Hepatocyte (in vitro differentiated cells): ENCODE results near the gene MBL2.

ENCODE experiments used
- CTCF ChIP-seq: fragments of 200-600 bp; sonication (generic); IDR thresholded peaks from 2 replicates; pipeline ENCODE4 v1.5.1; 2016; ENCODE audit warnings: antibody characterized with exemption, mild to moderate bottlenecking; ENCODE audit not compliant: poor library complexity
- EZH2 ChIP-seq: fragments of 200-600 bp; sonication (generic); IDR thresholded peaks from 2 replicates; pipeline ENCODE4 v1.6.1; 2016; ENCODE audit warnings: antibody characterized with exemption, mild to moderate bottlenecking, borderline replicate concordance

DNA sequence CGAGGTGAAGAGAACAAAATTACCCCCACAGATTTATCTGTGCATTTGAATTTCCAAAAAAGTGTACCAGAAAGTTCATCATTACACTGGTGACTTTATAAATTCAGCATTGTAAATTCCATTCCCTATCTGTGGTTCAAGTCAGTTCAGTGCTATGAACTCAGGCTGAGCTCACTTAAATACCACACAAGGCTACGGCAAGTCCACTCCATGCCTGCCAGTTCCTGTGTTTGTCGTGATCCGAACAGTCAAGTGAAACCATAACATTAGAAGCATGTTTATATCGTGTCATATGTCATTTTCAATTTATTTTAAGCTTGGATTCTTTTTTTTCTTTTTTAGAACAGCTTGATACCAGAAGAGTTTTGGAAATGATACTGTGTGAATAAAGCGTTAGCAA is 14.8 kb downstream of the MBL2 start:
- TF ChIP-seq CTCF (no peak), EZH2 (no peak)
